Thyroid gland (tissue), 4 donors: ENCODE data around the gene NMNAT2.

Source experiments
- POLR2A ChIP-seq, 2 donors: fragments of 450-650 bp; IDR thresholded peaks; one replicate each; pipeline ENCODE4 v1.6.1; 2017; ENCODE audit warnings: antibody characterized with exemption in 2 of 2, mild to moderate bottlenecking in 2 of 2, moderate library complexity in 1 of 2
- TF ChIP-seq, protein P1 (sequence below), 6 experiments: fragments of 200-600 bp in 3 of 6; fragments of 450-650 bp in 3 of 6; sonication (generic) in 3 of 6; IDR thresholded peaks; one replicate each; pipeline ENCODE4 v1.5.1; 2016 to 2019; ENCODE audit warnings: antibody characterized with exemption in 6 of 6, mild to moderate bottlenecking in 2 of 6, inconsistent platforms in 1 of 6, moderate library complexity in 1 of 6

DNA sequence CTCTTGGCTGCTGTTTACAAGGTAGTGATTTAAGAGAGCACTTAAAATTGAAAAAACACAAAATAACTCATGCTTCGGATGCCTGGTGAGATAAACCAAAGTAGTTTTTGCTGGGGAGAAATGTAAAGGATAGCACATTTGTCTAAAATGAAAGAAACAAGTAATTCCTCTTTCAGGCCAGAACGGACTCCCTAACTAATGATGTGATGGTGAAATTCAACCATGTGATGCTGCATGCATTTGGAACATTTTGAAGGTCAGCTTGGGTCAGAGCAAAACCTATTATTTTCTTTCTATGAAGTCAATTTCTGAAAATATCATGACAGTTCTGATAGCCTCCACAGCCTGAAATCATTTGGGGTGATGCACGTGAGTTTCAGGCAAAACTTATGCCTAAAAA, 27.6 kb downstream of the NMNAT2 start:
- TF ChIP-seq, protein P1, sequence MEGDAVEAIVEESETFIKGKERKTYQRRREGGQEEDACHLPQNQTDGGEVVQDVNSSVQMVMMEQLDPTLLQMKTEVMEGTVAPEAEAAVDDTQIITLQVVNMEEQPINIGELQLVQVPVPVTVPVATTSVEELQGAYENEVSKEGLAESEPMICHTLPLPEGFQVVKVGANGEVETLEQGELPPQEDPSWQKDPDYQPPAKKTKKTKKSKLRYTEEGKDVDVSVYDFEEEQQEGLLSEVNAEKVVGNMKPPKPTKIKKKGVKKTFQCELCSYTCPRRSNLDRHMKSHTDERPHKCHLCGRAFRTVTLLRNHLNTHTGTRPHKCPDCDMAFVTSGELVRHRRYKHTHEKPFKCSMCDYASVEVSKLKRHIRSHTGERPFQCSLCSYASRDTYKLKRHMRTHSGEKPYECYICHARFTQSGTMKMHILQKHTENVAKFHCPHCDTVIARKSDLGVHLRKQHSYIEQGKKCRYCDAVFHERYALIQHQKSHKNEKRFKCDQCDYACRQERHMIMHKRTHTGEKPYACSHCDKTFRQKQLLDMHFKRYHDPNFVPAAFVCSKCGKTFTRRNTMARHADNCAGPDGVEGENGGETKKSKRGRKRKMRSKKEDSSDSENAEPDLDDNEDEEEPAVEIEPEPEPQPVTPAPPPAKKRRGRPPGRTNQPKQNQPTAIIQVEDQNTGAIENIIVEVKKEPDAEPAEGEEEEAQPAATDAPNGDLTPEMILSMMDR (IDR thresholded peaks at IDR 0.05): no peak
- no peak for TF ChIP-seq POLR2A (IDR thresholded peaks at IDR 0.05)
